Measurements from ENCODE around the gene TJP2. TPM values are rescaled to one million over a fixed set of nuclear protein-coding genes. Genes with fewer than 3 reads are reported as not detected.

TJP2 gene
- total RNA-seq, 4 donors from 2014 or later, result 114 to 221 (median 156) TPM

GRCh38 chr9:69190086-69190862 lies 16.2 kb downstream of the TJP2 start:
- TF ChIP-seq CTCF (IDR thresholded peaks at IDR 0.05), result no peak
- ATAC-seq (ENCODE audit: low FRiP score) (no peak), DNase-seq (ENCODE audit: low spot score) (no peak)

GRCh38 chr9:69190863-69191181 lies 16.7 kb downstream of the TJP2 start:
- DNase-seq (ENCODE audit: low spot score) (no peak), ATAC-seq (ENCODE audit: low FRiP score) (no peak)
- no peak for TF ChIP-seq CTCF (IDR thresholded peaks at IDR 0.05)

- ATAC-seq (ENCODE audit: low FRiP score) (no peak), DNase-seq (ENCODE audit: low spot score) (no peak)
- no peak for TF ChIP-seq CTCF (IDR thresholded peaks at IDR 0.05)
Observed at GRCh38 chr9:69191231-69191630, 17.2 kb downstream of the TJP2 start.

GRCh38 chr9:69192214-69192613 lies 18.1 kb downstream of the TJP2 start:
- DNase-seq (ENCODE audit: low spot score) (no peak), ATAC-seq (ENCODE audit: low FRiP score) (no peak)
- TF ChIP-seq CTCF (IDR thresholded peaks at IDR 0.05), result no peak

GRCh38 chr9:69193685-69194032 lies 19.6 kb downstream of the TJP2 start:
- TF ChIP-seq CTCF (IDR thresholded peaks at IDR 0.05), result no peak
- DNase-seq (ENCODE audit: low spot score) (no peak), ATAC-seq (ENCODE audit: low FRiP score) (no peak)

- TF ChIP-seq CTCF (IDR thresholded peaks at IDR 0.05), result no peak
- DNase-seq (ENCODE audit: low spot score) (no peak), ATAC-seq (ENCODE audit: low FRiP score) (no peak)
Observed at GRCh38 chr9:69194702-69195418, 20.8 kb downstream of the TJP2 start.

GRCh38 chr9:69195668-69196067 lies 21.6 kb downstream of the TJP2 start:
- no peak for TF ChIP-seq CTCF (IDR thresholded peaks at IDR 0.05)
- ATAC-seq (ENCODE audit: low FRiP score) (no peak), DNase-seq (ENCODE audit: low spot score) (no peak)

Measured in omental fat pad (tissue), 4 donors.